ENCODE data around the gene SDS.

- TF ChIP-seq EZH2phosphoT487 (IDR thresholded peaks at IDR 0.05; ENCODE audit: low read depth) (no peak), CTCF (IDR thresholded peaks at IDR 0.05; ENCODE audit: low read depth, low read length) (no peak)
Measured at GRCh38 chr12:113372371-113372770, 31.3 kb downstream of the SDS start.

Data from OCI-LY3 (cell line).